ENCODE results near the gene TNRC18. TPM values are rescaled to one million over a fixed set of nuclear protein-coding genes. Genes with fewer than 3 reads are reported as not detected.

The TNRC18 gene
- total and polyA plus RNA-seq, 7 donors: 5.9 to 27.9 (median 18.5) TPM

DNA sequence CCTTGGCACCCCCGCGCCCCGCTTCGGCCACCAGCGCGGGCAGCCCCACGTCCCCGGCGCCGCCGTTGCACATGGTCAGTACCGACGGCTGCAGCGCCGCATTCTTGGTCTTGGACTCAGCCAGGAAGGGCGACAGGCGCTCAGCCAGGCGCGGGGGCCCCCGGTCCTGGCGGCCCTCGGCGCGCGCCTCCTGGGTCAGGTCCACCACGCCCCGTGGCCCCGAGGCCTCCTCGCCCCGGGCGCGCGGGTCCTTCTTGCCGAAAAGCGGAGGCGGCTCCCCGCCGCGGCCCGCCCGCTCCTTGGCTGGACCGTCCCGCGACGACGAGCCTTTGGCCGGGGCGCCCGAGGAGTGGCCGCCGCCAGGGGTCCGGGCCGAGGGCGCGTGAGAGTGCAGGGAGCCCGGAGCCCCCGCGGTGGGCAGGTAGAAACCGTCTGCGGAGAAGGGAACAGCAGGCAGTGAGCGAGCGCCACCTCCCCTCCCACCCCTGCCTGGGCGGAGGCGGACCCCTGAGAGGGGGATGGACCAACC is 34.7 kb downstream of the TNRC18 start:
- H3K27ac ChIP-seq: no peak overlapping the region
- ATAC-seq (no peak), DNase-seq (no peak)
- H3K9me3 ChIP-seq: no peaks in the 10 kb centered on the region
- intact Hi-C loops (cut with DNase I): loop anchor here in 1 of 2 donors (10.0 kb wide), 1 partner anchor 296 kb away; no protein-coding TSS in a partner anchor
- 88 to 91% (median 90%) methylated on average over 44 to 64 of the region's 64 CpGs for WGBS, 3 donors
- H3K36me3 ChIP-seq (ENCODE audit: insufficient read depth in 1 of 2, low read depth in 1 of 2): peaks cover 0 to 84% of the 10 kb centered on the region in 2 donors
- no peaks in the 10 kb centered on the region for H3K27me3 ChIP-seq (ENCODE audit: insufficient read depth in 3 of 3, low read length in 2 of 3)
- H3K4me1 ChIP-seq: peaks cover 3% of the 10 kb centered on the region
- H3K4me3 ChIP-seq: no peak overlapping the region
- TF ChIP-seq, protein P1, sequence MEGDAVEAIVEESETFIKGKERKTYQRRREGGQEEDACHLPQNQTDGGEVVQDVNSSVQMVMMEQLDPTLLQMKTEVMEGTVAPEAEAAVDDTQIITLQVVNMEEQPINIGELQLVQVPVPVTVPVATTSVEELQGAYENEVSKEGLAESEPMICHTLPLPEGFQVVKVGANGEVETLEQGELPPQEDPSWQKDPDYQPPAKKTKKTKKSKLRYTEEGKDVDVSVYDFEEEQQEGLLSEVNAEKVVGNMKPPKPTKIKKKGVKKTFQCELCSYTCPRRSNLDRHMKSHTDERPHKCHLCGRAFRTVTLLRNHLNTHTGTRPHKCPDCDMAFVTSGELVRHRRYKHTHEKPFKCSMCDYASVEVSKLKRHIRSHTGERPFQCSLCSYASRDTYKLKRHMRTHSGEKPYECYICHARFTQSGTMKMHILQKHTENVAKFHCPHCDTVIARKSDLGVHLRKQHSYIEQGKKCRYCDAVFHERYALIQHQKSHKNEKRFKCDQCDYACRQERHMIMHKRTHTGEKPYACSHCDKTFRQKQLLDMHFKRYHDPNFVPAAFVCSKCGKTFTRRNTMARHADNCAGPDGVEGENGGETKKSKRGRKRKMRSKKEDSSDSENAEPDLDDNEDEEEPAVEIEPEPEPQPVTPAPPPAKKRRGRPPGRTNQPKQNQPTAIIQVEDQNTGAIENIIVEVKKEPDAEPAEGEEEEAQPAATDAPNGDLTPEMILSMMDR (IDR thresholded peaks at IDR 0.05): no peak

- no peak overlapping the region for H3K27ac ChIP-seq
- no peak overlapping the region for H3K4me3 ChIP-seq
- ATAC-seq: no peak
- intact Hi-C loops (cut with DNase I): loop anchor here in 1 of 2 donors (10.0 kb wide), 1 partner anchor 296 kb away; no protein-coding TSS in a partner anchor
- TF ChIP-seq, protein P1 (IDR thresholded peaks at IDR 0.05): no peak
- peaks cover 0 to 78% of the 10 kb centered on the region in 2 donors for H3K36me3 ChIP-seq (ENCODE audit: insufficient read depth in 1 of 2, low read depth in 1 of 2)
- WGBS, 3 donors: 85 to 92% (median 91%) methylated on average over 47 to 81 of the region's 81 CpGs
- H3K9me3 ChIP-seq: no peaks in the 10 kb centered on the region
- H3K27me3 ChIP-seq (ENCODE audit: insufficient read depth in 3 of 3, low read length in 2 of 3): no peaks in the 10 kb centered on the region
- peaks cover 8% of the 10 kb centered on the region for H3K4me1 ChIP-seq
- DNase-seq: no peak
Observed at GRCh38 chr7:5388273-5388901, 35.2 kb downstream of the TNRC18 start.

- Histone ChIP-seq H3K4me3 (no peak overlapping the region), H3K36me3 (ENCODE audit: insufficient read depth in 1 of 2, low read depth in 1 of 2) (peaks cover 0 to 72% of the 10 kb centered on the region in 2 donors), H3K27me3 (ENCODE audit: insufficient read depth in 3 of 3, low read length in 2 of 3) (no peaks in the 10 kb centered on the region), H3K9me3 (no peaks in the 10 kb centered on the region), H3K27ac (no peak overlapping the region), H3K4me1 (peaks cover 14% of the 10 kb centered on the region)
- intact Hi-C loops (cut with DNase I): loop anchor here in 1 of 2 donors (10.0 kb wide), 1 partner anchor 297 kb away; no protein-coding TSS in a partner anchor
- 92 to 94% (median 93%) methylated on average over 37 to 45 of the region's 45 CpGs for WGBS, 3 donors
- no peak for DNase-seq
- TF ChIP-seq, protein P1 (IDR thresholded peaks at IDR 0.05): no peak
- ATAC-seq: no peak
Observed at GRCh38 chr7:5387711-5388245, 35.9 kb downstream of the TNRC18 start.

DNA sequence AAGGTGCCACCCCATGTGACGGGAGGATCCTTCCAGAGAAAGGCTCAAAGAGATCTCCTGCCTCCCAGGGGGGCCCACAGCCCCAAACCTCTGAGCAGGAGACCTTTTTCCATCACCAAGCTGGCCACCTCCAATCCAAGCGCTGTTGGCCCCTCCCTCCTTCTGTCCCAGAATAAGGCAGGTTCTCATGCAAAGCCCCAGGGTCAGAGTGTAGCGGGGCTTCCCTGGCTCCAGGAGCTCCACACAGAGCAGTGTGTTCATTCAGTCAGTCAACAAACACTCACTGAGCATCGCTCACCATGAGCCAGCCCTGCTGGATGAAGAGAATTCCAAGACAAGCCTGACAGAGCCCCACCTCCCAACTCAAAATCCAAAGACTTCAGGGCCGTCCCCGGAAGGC is 39.0 kb downstream of the TNRC18 start:
- TF ChIP-seq, protein P1 (IDR thresholded peaks at IDR 0.05): no peak
- no peaks in the 10 kb centered on the region for H3K27me3 ChIP-seq (ENCODE audit: insufficient read depth in 3 of 3, low read length in 2 of 3)
- H3K27ac ChIP-seq: no peak overlapping the region
- intact Hi-C loops (cut with DNase I): loop anchor here in 1 of 2 donors (10.0 kb wide), 1 partner anchor 300 kb away; no protein-coding TSS in a partner anchor
- DNase-seq (no peak), ATAC-seq (no peak)
- no peaks in the 10 kb centered on the region for H3K9me3 ChIP-seq
- H3K4me1 ChIP-seq: peaks cover 22% of the 10 kb centered on the region
- peaks cover 0 to 46% of the 10 kb centered on the region in 2 donors for H3K36me3 ChIP-seq (ENCODE audit: insufficient read depth in 1 of 2, low read depth in 1 of 2)
- 72 to 77% (median 76%) methylated on average over 6 of the region's 6 CpGs for WGBS, 3 donors
- no peak overlapping the region for H3K4me3 ChIP-seq

Data from psoas muscle (tissue), 8 donors.